Cardiac muscle cell (in vitro differentiated cells and primary cell): Measurements from ENCODE around the gene OTUD1. TPM values are rescaled to one million over a fixed set of nuclear protein-coding genes. Genes with fewer than 3 reads are reported as not detected.
A peak's percentile ranks its signal among the peaks of the same experiment; 100 is the strongest.

Experiments
- DNase-seq, 2 donors: peaks; one replicate each; pipeline versions ENCODE4 v3.0.0 to v3.0.0-alpha.2; 2010 to 2017; ENCODE audit warnings: low read depth in 1 of 2, low spot score in 1 of 2
- H3K27ac ChIP-seq: fragments of 200-600 bp; sonication (generic); 2 replicates; pipeline ENCODE4 v1.5.1; 2016
- H3K27me3 ChIP-seq: fragments of 200-600 bp; sonication (generic); 2 replicates; pipeline ENCODE4 v1.6.0; 2016; ENCODE audit warnings: control low read depth
- H3K36me3 ChIP-seq: fragments of 200-600 bp; sonication (generic); 2 replicates; pipeline ENCODE4 v1.5.1; 2016; ENCODE audit warnings: control low read depth
- H3K4me1 ChIP-seq: fragments of 200-600 bp; sonication (generic); 2 replicates; pipeline ENCODE4 v1.8.1; 2017; ENCODE audit warnings: low read depth, mild to moderate bottlenecking, mixed run types
- H3K4me3 ChIP-seq: fragments of 200-600 bp; sonication (generic); 2 replicates; pipeline ENCODE4 v1.5.1; 2016; ENCODE audit warnings: mild to moderate bottlenecking
- H3K9me3 ChIP-seq: fragments of 200-600 bp; sonication (generic); 2 replicates; pipeline ENCODE4 v1.5.1; 2017; ENCODE audit warnings: low read depth, mild to moderate bottlenecking, control low read depth
- CTCF ChIP-seq: IDR thresholded peaks from 2 replicates; pipeline ENCODE4 v1.5.1; 2012; ENCODE audit warnings: low read depth, mild to moderate bottlenecking, low read length
- polyA plus RNA-seq: library from polyadenylated mRNA; unstranded; fragments of >200 nt; fragmentation: Nextera tagmentation; extraction: Ambion mirVana; gene quantifications from 2 replicates; pipeline ENCODE4 v1.2.1, GENCODE V29; 2016
- total RNA-seq: library from RNA; depleted of rRNA; stranded (reverse); fragments of >200 nt; gene quantifications from 2 replicates; pipeline ENCODE4 v1.2.3, GENCODE V29; 2016

The OTUD1 gene
- total and polyA plus RNA-seq, 2 experiments from 2014 or later: 12.6 to 15.3 TPM

- Histone ChIP-seq H3K9me3 (no peaks in the 10 kb centered on the region), H3K36me3 (no peaks in the 10 kb centered on the region), H3K4me1 (peaks cover 17% of the 10 kb centered on the region), H3K27ac (peak overlapping the region; percentile 95), H3K27me3 (no peaks in the 10 kb centered on the region), H3K4me3 (peak overlapping the region; percentile 98)
- TF ChIP-seq CTCF: no peak
- DNase-seq: peak; percentile 33 to 35
These were observed 1.4 kb downstream of the OTUD1 start for GRCh38 chr10:23439961-23440889.

GRCh38 chr10:23441251-23441650 lies 2.4 kb downstream of the OTUD1 start:
- peaks cover 17% of the 10 kb centered on the region for H3K4me1 ChIP-seq
- H3K9me3 ChIP-seq: no peaks in the 10 kb centered on the region
- no peak overlapping the region for H3K27ac ChIP-seq
- H3K4me3 ChIP-seq: peak overlapping the region; percentile 98
- peak in 1 of 2 donors; percentile 12 for DNase-seq
- H3K27me3 ChIP-seq: no peaks in the 10 kb centered on the region
- H3K36me3 ChIP-seq: no peaks in the 10 kb centered on the region
- TF ChIP-seq CTCF: no peak

DNA sequence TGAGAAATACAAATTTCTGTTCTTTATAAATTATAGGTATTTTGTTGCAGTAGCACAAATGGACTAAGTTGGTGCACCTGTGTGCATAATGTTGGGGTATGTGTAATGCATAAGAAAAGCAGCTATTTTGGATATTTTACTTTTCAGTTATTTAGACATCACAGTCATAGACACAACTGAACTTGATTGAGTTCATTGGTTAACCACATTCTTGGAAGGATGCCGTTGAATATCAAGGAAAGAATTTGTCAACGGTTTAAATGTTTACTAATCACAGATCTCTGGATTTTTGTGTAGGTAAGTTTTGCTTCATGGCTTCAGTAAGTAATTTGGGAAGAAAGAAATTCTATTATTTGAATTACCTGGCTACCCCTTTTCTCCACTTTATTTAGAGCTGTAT lies 4.1 kb downstream of the OTUD1 start:
- no peak for TF ChIP-seq CTCF

DNA sequence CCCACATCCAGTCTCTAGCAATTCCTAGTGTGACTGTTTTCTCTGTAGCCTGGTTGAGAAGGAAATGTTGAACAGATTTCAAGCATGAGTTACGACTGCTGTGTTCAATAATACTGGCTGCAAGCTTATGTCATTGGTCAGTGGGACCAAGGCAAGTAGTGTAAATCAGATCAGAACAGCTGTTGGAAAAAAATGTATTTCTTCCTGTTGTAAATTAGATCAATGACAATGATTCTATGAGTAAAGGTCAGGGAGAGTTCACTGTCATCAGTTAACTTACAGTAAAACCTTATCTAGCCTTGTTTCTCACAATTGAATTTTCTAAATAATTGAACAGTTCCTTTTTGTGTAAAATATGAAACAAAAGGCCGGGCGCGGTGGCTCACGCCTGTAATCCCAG lies 6.7 kb downstream of the OTUD1 start:
- H3K36me3 ChIP-seq: no peaks in the 10 kb centered on the region
- no peak for DNase-seq
- no peak overlapping the region for H3K4me3 ChIP-seq
- peaks cover 17% of the 10 kb centered on the region for H3K4me1 ChIP-seq
- H3K27me3 ChIP-seq: no peaks in the 10 kb centered on the region
- no peak for TF ChIP-seq CTCF
- H3K9me3 ChIP-seq: no peaks in the 10 kb centered on the region
- H3K27ac ChIP-seq: no peak overlapping the region

More for the DNA sequence above, 4.1 kb downstream of the OTUD1 start:
- Histone ChIP-seq H3K27me3 (no peaks in the 10 kb centered on the region), H3K27ac (no peak overlapping the region), H3K36me3 (no peaks in the 10 kb centered on the region), H3K4me3 (no peak overlapping the region), H3K4me1 (peaks cover 17% of the 10 kb centered on the region), H3K9me3 (no peaks in the 10 kb centered on the region)
- peak in 1 of 2 donors; percentile 37 for DNase-seq

GRCh38 chr10:23448323-23448722 lies 9.4 kb downstream of the OTUD1 start:
- Histone ChIP-seq H3K36me3 (no peaks in the 10 kb centered on the region), H3K27me3 (no peaks in the 10 kb centered on the region), H3K4me3 (no peak overlapping the region), H3K27ac (no peak overlapping the region), H3K9me3 (no peaks in the 10 kb centered on the region), H3K4me1 (no peaks in the 10 kb centered on the region)
- TF ChIP-seq CTCF: no peak
- DNase-seq: no peak
